Cardiac fibroblast (primary cell): ENCODE data around the gene ACTL8.

Experiments used
- DNase-seq, 2 donors: peaks; one replicate each; pipeline versions ENCODE4 v3.0.0 to v3.0.0-alpha.2; 2010; ENCODE audit warnings: low read depth in 2 of 2
- H3K4me3 ChIP-seq, 2 donors: replicated peaks in 1 of 2; 1 replicate in 1 of 2; 2 replicates in 1 of 2; pipeline ENCODE4 v1.5.1; 2011; ENCODE audit warnings: low read depth in 2 of 2, low read length in 2 of 2, mild to moderate bottlenecking in 2 of 2, moderate library complexity in 1 of 2
- TF ChIP-seq, protein P1 (sequence below): IDR thresholded peaks from one replicate; pipeline ENCODE4 v1.5.1; 2011; ENCODE audit warnings: low read depth, mild to moderate bottlenecking, low read length, inconsistent platforms

ACTL8 gene

GRCh38 chr1:17717594-17718535 is 37.3 kb upstream of the ACTL8 start:
- DNase-seq, result no peak
- no peak overlapping the region for H3K4me3 ChIP-seq
- TF ChIP-seq, protein P1, sequence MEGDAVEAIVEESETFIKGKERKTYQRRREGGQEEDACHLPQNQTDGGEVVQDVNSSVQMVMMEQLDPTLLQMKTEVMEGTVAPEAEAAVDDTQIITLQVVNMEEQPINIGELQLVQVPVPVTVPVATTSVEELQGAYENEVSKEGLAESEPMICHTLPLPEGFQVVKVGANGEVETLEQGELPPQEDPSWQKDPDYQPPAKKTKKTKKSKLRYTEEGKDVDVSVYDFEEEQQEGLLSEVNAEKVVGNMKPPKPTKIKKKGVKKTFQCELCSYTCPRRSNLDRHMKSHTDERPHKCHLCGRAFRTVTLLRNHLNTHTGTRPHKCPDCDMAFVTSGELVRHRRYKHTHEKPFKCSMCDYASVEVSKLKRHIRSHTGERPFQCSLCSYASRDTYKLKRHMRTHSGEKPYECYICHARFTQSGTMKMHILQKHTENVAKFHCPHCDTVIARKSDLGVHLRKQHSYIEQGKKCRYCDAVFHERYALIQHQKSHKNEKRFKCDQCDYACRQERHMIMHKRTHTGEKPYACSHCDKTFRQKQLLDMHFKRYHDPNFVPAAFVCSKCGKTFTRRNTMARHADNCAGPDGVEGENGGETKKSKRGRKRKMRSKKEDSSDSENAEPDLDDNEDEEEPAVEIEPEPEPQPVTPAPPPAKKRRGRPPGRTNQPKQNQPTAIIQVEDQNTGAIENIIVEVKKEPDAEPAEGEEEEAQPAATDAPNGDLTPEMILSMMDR, result no peak

GRCh38 chr1:17719874-17720273 is 35.3 kb upstream of the ACTL8 start:
- TF ChIP-seq, protein P1, result no peak
- no peak overlapping the region for H3K4me3 ChIP-seq
- peak; percentile 11 to 42 for DNase-seq

GRCh38 chr1:17721444-17721843 is 33.7 kb upstream of the ACTL8 start:
- DNase-seq, result no peak
- no peak overlapping the region for H3K4me3 ChIP-seq
- TF ChIP-seq, protein P1, result no peak

DNA sequence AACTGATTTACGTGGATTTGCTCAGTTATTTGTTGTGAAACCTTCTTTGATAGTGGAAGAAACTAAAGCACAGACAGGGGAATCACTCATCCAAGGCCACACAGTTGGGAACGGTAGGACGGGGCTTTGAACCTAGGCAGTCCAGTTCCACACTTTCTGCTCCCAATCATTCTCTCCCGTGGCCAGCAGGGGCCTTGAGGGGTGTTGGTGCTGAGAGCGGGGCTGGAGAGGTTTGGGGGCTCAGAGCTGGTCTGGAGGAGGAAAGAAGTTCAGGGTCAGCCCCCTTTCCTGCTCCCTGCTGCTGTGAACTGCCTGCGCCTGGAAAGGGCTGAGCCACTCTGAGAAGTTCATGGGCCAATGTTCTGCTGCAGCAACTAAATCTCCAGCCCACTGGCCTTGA is 31.4 kb upstream of the ACTL8 start:
- TF ChIP-seq, protein P1, result peak; percentile 28
- no peak for DNase-seq
- H3K4me3 ChIP-seq, result no peak overlapping the region

DNA sequence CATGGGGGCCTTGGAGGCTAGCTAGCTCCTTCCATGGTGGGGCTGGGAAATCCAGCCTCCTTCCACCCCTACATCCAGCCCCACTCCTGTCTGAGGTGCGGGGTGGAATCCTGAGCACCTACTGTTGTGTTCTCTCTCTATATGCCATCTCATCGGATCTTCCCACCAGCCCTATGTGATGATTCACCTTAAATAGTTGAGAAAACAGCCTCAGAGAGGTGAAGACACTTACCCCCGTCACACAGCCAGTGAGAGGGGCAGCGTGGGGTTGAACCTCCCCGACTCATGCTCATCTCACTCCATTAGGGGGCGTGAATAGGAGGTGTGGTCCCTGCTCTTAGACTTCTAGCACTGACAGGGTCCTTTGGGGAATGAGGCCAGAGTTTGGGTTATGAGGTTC is 31.0 kb upstream of the ACTL8 start:
- H3K4me3 ChIP-seq, result no peak overlapping the region
- DNase-seq, result no peak
- TF ChIP-seq, protein P1, result no peak

DNA sequence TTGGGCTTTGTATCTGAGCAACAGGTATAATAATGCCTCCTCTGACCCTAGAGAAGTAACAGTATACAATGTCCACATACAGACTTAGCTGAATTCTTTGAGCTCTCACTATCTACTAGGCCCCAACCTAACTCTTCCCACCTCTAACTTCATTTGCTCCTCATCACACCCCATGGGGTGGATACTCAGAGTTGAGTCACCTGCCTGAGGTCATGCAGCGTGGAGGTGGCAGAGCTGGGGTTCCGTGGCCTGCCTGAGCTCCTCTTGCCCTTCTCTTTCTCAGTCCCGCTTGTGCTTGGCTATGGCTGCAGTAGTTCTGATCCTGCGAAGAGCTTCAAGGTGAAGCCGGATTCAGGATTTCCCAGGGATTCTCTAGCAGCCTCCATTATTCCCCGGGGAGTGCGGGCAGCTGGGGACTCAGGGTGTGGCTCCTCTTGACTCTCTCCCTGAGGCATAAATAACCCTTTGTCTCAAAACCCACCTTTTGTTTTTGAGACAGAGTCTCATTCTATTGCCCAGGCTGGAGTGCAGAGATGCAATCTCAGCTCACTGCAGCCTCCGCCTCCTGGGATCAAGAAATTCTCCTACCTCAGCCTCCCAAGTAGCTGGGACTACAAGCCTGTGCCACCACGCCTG is 29.9 kb upstream of the ACTL8 start:
- no peak overlapping the region for H3K4me3 ChIP-seq
- TF ChIP-seq, protein P1, result no peak
- DNase-seq, result no peak
